SHP77 (cell line): Measurements from ENCODE around the gene CHST7.

ENCODE experiments used
- DNase-seq, 2 experiments: peaks; one replicate each; lab custom pipeline; 2025; lab: John Stamatoyannopoulos, UW

Gene CHST7

DNA sequence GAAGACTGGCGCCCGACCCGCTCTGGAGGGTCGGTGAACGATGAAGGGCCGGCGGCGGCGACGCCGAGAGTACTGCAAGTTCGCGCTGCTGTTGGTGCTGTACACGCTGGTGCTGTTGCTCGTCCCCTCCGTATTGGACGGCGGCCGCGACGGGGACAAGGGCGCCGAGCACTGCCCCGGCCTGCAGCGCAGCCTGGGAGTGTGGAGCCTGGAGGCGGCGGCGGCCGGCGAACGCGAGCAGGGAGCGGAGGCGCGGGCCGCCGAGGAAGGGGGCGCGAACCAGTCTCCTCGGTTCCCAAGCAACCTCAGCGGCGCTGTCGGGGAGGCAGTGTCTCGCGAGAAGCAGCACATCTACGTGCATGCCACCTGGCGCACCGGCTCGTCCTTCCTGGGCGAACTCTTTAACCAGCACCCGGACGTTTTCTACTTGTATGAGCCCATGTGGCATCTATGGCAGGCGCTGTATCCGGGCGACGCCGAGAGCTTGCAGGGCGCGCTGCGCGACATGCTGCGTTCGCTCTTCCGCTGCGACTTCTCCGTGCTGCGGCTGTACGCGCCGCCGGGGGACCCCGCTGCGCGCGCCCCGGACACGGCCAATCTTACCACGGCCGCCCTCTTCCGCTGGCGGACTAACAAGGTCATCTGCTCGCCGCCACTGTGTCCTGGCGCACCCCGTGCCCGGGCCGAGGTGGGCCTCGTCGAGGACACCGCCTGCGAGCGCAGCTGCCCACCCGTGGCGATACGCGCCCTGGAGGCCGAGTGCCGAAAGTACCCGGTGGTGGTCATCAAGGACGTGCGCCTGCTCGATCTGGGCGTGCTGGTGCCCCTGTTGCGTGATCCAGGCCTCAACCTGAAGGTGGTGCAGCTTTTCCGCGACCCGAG lies 568 bp downstream of the CHST7 start:
- DNase-seq, result peak; percentile 14 to 59

DNA sequence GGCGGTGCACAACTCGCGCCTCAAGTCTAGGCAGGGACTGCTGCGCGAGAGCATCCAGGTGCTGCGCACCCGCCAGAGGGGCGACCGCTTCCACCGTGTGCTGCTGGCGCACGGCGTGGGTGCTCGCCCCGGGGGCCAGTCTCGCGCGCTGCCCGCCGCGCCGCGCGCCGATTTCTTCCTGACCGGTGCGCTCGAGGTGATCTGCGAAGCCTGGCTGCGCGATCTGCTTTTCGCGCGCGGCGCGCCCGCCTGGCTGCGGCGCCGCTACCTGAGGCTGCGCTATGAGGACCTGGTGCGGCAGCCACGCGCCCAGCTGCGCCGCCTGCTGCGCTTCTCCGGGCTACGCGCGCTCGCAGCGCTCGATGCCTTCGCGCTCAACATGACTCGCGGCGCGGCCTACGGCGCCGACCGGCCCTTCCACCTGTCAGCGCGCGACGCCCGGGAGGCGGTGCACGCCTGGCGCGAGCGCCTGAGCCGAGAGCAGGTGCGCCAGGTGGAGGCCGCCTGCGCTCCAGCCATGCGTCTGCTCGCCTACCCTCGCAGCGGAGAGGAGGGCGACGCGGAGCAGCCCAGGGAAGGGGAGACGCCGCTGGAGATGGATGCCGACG lies 1.3 kb downstream of the CHST7 start:
- DNase-seq, result peak in 1 of 2 experiments; percentile 20

- no peak for DNase-seq
Measured at GRCh38 chrX:46575586-46575985, 2.0 kb downstream of the CHST7 start.

- no peak for DNase-seq
Measured at GRCh38 chrX:46575991-46576392, 2.4 kb downstream of the CHST7 start.

GRCh38 chrX:46576458-46576857 lies 2.9 kb downstream of the CHST7 start:
- no peak for DNase-seq

DNA sequence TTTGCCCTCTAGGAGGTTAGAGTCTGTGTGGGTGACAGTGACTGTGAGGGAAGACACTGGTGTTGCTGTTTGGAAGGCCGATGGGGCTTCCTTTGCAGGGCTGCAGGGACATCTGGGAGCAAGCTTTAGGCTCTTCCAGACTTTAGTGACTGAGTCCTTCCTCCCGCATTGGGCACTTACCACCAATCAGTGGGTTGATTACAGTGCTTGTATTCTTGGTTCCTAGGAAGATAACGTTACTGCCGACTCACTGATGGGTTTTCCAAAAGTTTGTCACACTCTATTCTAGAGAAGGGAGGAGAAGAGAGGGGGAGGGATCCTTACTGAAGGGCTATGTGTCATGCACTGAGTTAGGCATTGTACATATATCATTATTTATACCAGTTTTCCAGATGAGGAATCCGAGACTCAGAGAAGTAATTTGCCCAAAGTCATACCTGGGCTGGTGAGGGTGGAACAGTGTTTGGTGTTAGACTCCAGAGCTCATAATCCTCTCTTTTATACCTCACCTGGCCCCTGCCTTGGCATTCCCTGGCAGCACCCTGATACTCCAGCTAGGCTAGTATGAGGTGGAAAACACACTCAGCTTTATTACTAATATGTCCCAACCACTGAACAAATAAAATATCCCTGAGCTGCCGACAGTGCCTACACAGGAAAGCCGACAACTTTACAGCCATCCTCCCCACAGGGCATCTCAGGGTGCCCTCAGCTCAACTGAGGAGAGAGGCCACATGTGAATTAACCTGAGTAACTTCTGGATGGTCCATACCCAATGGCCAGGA lies 3.8 kb downstream of the CHST7 start:
- DNase-seq, result no peak

DNA sequence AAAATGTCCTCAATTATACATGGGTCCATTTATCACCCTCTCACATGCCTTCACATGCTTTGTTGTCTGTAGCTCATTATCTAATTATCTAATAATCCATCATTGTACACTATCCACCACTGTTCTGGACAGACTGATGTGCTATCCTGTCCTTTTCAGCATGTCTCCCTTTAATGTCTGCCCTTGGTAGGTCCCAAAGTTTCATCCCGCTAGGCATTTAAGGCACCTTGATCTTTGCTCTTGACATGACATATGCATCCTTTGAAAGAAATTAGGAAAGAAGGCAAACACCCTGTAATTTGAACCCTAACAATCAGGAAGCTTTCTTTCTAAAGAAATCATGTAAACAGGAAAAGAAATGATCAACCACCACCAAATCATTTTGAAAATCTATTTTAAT lies 5.7 kb downstream of the CHST7 start:
- no peak for DNase-seq

- DNase-seq, result no peak
Measured at GRCh38 chrX:46580613-46581012, 7.0 kb downstream of the CHST7 start.

DNA sequence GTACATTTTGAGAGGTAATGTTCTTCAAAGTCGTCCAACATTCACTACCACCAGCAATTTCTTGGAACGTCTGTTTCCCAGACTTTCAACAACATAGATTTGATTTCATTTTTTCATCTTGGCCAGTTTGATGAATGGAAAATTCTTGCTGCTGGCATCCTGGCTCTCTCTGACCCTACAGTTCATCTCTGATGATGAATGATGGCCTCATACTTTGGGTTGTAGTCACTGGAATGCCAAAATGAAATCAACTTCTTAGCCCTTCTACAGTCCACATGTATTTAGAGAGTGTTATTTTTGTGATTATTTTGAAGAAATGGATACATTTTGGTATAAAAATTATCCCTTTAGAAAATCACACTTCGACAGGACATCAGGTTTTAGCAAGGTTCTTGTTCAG lies 8.8 kb downstream of the CHST7 start:
- no peak for DNase-seq

GRCh38 chrX:46582966-46583365 lies 9.4 kb downstream of the CHST7 start:
- no peak for DNase-seq

- no peak for DNase-seq
Measured at GRCh38 chrX:46584736-46585135, 11.2 kb downstream of the CHST7 start.

DNA sequence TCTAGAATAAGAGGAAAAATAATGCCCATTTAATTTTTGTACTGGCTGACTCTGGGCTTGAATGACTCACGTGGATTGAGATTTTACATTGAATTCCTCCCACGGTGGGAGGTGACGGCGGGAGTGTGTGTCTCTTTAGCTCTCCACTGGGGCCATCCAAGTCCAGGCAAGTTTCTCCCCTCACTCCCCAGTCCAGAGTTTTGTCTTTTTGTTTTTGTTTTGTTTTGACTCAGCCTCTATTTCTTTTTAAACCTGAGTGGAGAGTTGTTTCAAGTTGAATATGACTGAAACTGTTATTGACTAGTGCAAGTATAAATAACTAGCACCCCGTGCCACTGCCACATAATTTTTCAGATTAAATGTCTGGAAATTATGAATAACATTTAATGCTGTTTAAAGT lies 13.6 kb downstream of the CHST7 start:
- no peak for DNase-seq

GRCh38 chrX:46587753-46588171 lies 14.2 kb downstream of the CHST7 start:
- no peak for DNase-seq

GRCh38 chrX:46588263-46588662 lies 14.7 kb downstream of the CHST7 start:
- DNase-seq, result no peak

GRCh38 chrX:46589977-46590723 lies 16.6 kb downstream of the CHST7 start:
- no peak for DNase-seq

DNA sequence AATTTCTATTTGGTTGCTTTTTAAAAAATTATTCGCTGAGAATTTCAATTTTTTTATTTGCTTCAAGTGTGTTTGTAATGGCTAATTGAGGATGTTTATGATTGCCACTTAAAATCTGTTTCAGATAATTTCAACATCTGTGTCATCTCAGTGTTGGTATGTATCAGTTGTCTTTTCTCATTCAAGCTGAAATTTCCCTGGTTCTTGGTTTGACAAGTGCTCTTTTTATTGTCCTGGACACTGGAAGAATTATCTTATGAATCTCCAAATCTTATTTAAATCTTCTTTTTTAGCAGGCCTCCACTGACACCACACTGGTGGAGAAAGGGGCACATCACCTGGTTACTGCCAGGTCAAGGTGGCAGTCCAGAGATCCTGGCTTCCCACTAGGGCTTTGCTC lies 21.5 kb downstream of the CHST7 start:
- no peak for DNase-seq

GRCh38 chrX:46597208-46597607 lies 23.6 kb downstream of the CHST7 start:
- no peak for DNase-seq

DNA sequence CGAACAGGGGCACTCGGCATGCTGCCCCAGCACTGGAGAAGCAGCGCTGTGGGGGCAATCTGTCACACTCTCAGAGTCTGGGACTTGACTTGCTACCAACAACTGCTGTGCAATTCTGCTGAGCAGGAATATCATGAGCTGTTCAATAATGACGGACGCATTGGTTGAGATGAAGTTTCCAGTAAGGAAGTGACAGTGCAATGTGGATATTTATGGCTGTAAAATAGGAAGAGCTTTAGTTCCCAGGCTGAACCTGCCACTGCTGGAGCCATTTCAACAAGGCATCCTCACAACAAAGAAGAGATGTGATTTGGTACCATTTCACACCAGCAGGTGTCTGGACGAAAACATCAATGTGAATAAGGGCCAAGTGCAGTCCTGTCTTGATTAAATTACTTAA lies 24.2 kb downstream of the CHST7 start:
- no peak for DNase-seq

- DNase-seq, result no peak
Measured at GRCh38 chrX:46599051-46599560, 25.5 kb downstream of the CHST7 start.

GRCh38 chrX:46601283-46601682 lies 27.7 kb downstream of the CHST7 start:
- DNase-seq, result no peak

GRCh38 chrX:46602468-46603102 lies 29.0 kb downstream of the CHST7 start:
- DNase-seq, result no peak
